PC-3 (cell line): ENCODE results near the gene CASD1. TPM values are rescaled to one million over a fixed set of nuclear protein-coding genes. Genes with fewer than 3 reads are reported as not detected.

Source experiments
- ATAC-seq: fragments of 200-7000 bp; cut with Tn5 transposase; 2 replicates; pipeline ENCODE4 v1.9.1; 2020; ENCODE audit warnings: mild to moderate bottlenecking, moderate library complexity
- BruUV-seq: library from RNA; stranded (reverse); fragments of 400-500 nt; replicated peaks from 2 replicates; lab custom pipeline; 2021; lab: Mats Ljungman, UMichigan
- CTCF ChIA-PET: fragments of 300-600 bp; sonication (Branson Sonifier 250); formaldehyde crosslinking; loops from one replicate; lab custom pipeline; 2022; ENCODE audit warnings: antibody characterized with exemption; lab: Charles Lee
- POLR2A ChIA-PET: fragments of 300-600 bp; sonication (Branson Sonifier 250); formaldehyde crosslinking; loops from one replicate; lab custom pipeline; 2022; ENCODE audit warnings: antibody characterized with exemption; ENCODE audit not compliant: unreplicated experiment; lab: Charles Lee
- DNase-seq: peaks from one replicate; pipeline ENCODE4 v3.0.0-alpha.2; 2015
- H2AFZ ChIP-seq: fragments of 300-600 bp; sonication (generic); 2 replicates; pipeline ENCODE4 v1.6.0; 2016; ENCODE audit warnings: antibody characterized with exemption, low read length
- H3F3A ChIP-seq: fragments of 300-600 bp; sonication (generic); one replicate; pipeline ENCODE4 v1.6.0; 2017; ENCODE audit warnings: antibody characterized with exemption, low read length, control low read depth, mild to moderate bottlenecking; ENCODE audit not compliant: unreplicated experiment
- H3K27ac ChIP-seq: fragments of 300-600 bp; sonication (generic); 2 replicates; pipeline ENCODE4 v1.5.1; 2016; ENCODE audit warnings: mild to moderate bottlenecking, low read length
- H3K27me3 ChIP-seq: fragments of 300-600 bp; sonication (generic); 2 replicates; pipeline ENCODE4 v1.6.1; 2016; ENCODE audit warnings: low read length, mixed read lengths
- H3K36me3 ChIP-seq: fragments of 300-600 bp; sonication (generic); 2 replicates; pipeline ENCODE4 v1.6.1; 2016; ENCODE audit warnings: low read depth, mixed run types, low read length, mixed read lengths
- H3K4me1 ChIP-seq: fragments of 300-600 bp; sonication (generic); 2 replicates; pipeline ENCODE4 v1.5.1; 2016; ENCODE audit warnings: low read length; ENCODE audit not compliant: insufficient read depth
- H3K4me2 ChIP-seq: fragments of 300-600 bp; sonication (generic); 2 replicates; pipeline ENCODE4 v1.6.0; 2016; ENCODE audit warnings: low read length
- H3K4me3 ChIP-seq: fragments of 300-600 bp; sonication (generic); 2 replicates; pipeline ENCODE4 v1.5.1; 2016; ENCODE audit warnings: mild to moderate bottlenecking, low read length, mixed read lengths
- H3K79me2 ChIP-seq: fragments of 300-600 bp; sonication (generic); 2 replicates; pipeline ENCODE4 v1.6.1; 2017; ENCODE audit warnings: low read length, mixed read lengths
- H3K9ac ChIP-seq: fragments of 300-600 bp; sonication (generic); 2 replicates; pipeline ENCODE4 v1.6.0; 2016; ENCODE audit warnings: mild to moderate bottlenecking, low read length
- H3K9me2 ChIP-seq: fragments of 300-600 bp; sonication (generic); replicated peaks from 2 replicates; pipeline ENCODE4 v1.6.1; 2016; ENCODE audit warnings: mixed run types, low read length, mixed read lengths
- H3K9me3 ChIP-seq: fragments of 300-600 bp; sonication (generic); 2 replicates; pipeline ENCODE4 v1.6.1; 2016; ENCODE audit warnings: low read length, mixed read lengths
- H4K20me1 ChIP-seq: fragments of 300-600 bp; sonication (generic); 2 replicates; pipeline ENCODE4 v1.6.1; 2016; ENCODE audit warnings: low read length, mixed read lengths
- EZH2 ChIP-seq: fragments of 300-600 bp; sonication (generic); IDR thresholded peaks from one replicate; pipeline ENCODE4 v1.6.1; 2017; ENCODE audit warnings: antibody characterized with exemption, mild to moderate bottlenecking, low read length; ENCODE audit not compliant: unreplicated experiment
- EZH2phosphoT487 ChIP-seq: fragments of 300-600 bp; sonication (generic); IDR thresholded peaks from 2 replicates; pipeline ENCODE4 v1.6.1; 2018; ENCODE audit warnings: mild to moderate bottlenecking, antibody characterized with exemption, low read length, borderline replicate concordance
- intact Hi-C: fragments of 100-400 bp; cut with micrococcal nuclease; formaldehyde crosslinking; loops from 2 replicates; pipeline ENCODE4 v1.9.0; 2023
- total RNA-seq: library from RNA; depleted of rRNA; stranded (reverse); fragments of >200 nt; gene quantifications from 2 replicates; pipeline ENCODE4 v1.2.3, GENCODE V29; 2014
- TF ChIP-seq, protein P1 (sequence below): fragments of 300-600 bp; sonication (generic); conservative IDR thresholded peaks from 2 replicates; pipeline ENCODE4 v1.5.1; 2017; ENCODE audit warnings: antibody characterized with exemption, low read depth, mild to moderate bottlenecking, low read length

Gene CASD1
- total RNA-seq, 1 experiment from 2014 or later: 9.3 TPM

DNA sequence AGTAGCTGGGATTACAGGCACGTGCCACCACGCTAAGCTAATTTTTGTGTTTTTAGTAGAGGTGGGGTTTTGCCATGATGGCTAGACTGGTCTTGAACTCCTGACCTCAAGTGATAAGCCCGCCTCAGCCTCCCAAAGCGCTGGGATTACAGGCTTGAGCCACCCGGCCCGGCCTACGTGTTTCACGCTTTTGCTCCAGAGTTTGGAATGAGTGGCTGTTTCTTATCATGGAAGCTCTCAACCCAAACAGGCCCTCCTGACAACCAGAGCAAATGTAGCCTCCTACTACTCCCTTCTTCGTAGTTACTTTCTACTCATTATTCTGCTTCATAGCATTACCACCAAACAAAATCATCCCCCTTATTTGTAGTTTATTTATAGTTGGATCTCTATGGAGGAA, 26.8 kb upstream of the CASD1 start:
- no TSS peak for BruUV-seq
- no peak for DNase-seq
- POLR2A ChIA-PET: no interaction called here
- H3K79me2 ChIP-seq: no peaks in the 10 kb centered on the region
- TF ChIP-seq EZH2phosphoT487 (no peak), EZH2 (no peak)
- TF ChIP-seq, protein P1, sequence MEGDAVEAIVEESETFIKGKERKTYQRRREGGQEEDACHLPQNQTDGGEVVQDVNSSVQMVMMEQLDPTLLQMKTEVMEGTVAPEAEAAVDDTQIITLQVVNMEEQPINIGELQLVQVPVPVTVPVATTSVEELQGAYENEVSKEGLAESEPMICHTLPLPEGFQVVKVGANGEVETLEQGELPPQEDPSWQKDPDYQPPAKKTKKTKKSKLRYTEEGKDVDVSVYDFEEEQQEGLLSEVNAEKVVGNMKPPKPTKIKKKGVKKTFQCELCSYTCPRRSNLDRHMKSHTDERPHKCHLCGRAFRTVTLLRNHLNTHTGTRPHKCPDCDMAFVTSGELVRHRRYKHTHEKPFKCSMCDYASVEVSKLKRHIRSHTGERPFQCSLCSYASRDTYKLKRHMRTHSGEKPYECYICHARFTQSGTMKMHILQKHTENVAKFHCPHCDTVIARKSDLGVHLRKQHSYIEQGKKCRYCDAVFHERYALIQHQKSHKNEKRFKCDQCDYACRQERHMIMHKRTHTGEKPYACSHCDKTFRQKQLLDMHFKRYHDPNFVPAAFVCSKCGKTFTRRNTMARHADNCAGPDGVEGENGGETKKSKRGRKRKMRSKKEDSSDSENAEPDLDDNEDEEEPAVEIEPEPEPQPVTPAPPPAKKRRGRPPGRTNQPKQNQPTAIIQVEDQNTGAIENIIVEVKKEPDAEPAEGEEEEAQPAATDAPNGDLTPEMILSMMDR: no peak
- H3F3A ChIP-seq: no peaks in the 10 kb centered on the region
- no peaks in the 10 kb centered on the region for H3K9me2 ChIP-seq
- no peaks in the 10 kb centered on the region for H3K36me3 ChIP-seq
- H3K27ac ChIP-seq: no peak overlapping the region
- H3K9ac ChIP-seq: no peak overlapping the region
- intact Hi-C loops: no loop called here
- H3K4me1 ChIP-seq: no peaks in the 10 kb centered on the region
- ATAC-seq: no peak
- H4K20me1 ChIP-seq: no peaks in the 10 kb centered on the region
- no peak overlapping the region for H3K4me3 ChIP-seq
- H3K4me2 ChIP-seq: no peak overlapping the region
- no peak overlapping the region for H2AFZ ChIP-seq
- CTCF ChIA-PET: no interaction called here
- H3K27me3 ChIP-seq: no peaks in the 10 kb centered on the region
- no peaks in the 10 kb centered on the region for H3K9me3 ChIP-seq

DNA sequence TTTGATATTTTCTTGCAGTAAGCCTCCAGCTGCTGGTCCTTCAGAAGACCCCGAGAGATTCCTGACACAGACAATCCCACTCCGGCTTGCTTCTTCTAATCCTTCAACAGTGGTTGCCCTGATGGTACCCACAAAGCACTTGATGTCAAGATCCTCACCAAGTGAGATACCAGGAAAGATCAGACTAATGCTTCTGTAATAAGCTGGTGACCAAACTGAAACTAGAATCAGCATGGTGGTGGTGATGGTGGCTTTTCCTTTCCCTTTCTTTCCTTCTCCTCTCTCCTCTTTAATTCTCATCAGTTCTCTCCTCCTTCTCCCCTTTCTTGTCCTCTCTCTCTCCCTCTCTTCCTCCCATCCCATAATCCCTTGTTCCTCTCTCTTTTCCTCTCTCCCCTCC, 25.8 kb upstream of the CASD1 start:
- no peak overlapping the region for H2AFZ ChIP-seq
- H3K36me3 ChIP-seq: no peaks in the 10 kb centered on the region
- no peak overlapping the region for H3K27ac ChIP-seq
- H3F3A ChIP-seq: no peaks in the 10 kb centered on the region
- H3K4me1 ChIP-seq: no peaks in the 10 kb centered on the region
- CTCF ChIA-PET: no interaction called here
- no peaks in the 10 kb centered on the region for H3K9me3 ChIP-seq
- no peak overlapping the region for H3K4me2 ChIP-seq
- no peaks in the 10 kb centered on the region for H4K20me1 ChIP-seq
- no peaks in the 10 kb centered on the region for H3K27me3 ChIP-seq
- no peak overlapping the region for H3K4me3 ChIP-seq
- no peaks in the 10 kb centered on the region for H3K9me2 ChIP-seq
- H3K79me2 ChIP-seq: no peaks in the 10 kb centered on the region
- no TSS peak for BruUV-seq
- DNase-seq: no peak
- H3K9ac ChIP-seq: no peak overlapping the region
- intact Hi-C loops: no loop called here
- POLR2A ChIA-PET: no interaction called here
- TF ChIP-seq, protein P1: no peak
- TF ChIP-seq EZH2 (no peak), EZH2phosphoT487 (no peak)
- no peak for ATAC-seq

DNA sequence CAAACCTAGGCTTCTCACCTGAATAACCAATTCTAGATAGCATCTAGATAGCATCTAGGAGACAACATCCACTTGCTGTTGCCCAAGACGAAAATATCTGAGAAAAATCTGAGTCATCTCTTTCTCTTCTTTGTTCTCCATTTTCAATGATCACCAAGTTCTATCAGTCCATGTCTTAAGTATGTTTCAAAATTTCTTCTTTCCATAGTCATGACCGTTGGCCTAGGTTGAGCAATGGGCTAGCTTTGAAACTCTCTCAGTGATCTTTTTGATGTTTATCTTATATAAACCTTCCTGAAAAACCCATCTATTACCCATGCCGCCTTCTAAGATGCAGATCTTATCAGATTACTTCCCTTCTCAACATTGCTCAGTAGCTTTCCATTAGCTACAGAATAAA, 23.4 kb upstream of the CASD1 start:
- no peaks in the 10 kb centered on the region for H3K27me3 ChIP-seq
- H3K4me3 ChIP-seq: no peak overlapping the region
- TF ChIP-seq EZH2: no peak
- no peak for TF ChIP-seq EZH2phosphoT487
- TF ChIP-seq, protein P1: no peak
- H3K27ac ChIP-seq: no peak overlapping the region
- ATAC-seq (no peak), DNase-seq (no peak)
- H3K4me2 ChIP-seq: no peak overlapping the region
- H3K36me3 ChIP-seq: no peaks in the 10 kb centered on the region
- H3K9me3 ChIP-seq: no peaks in the 10 kb centered on the region
- H3K9ac ChIP-seq: no peak overlapping the region
- intact Hi-C loops: no loop called here
- no TSS peak for BruUV-seq
- CTCF ChIA-PET: no interaction called here
- H2AFZ ChIP-seq: no peak overlapping the region
- H3F3A ChIP-seq: no peaks in the 10 kb centered on the region
- H4K20me1 ChIP-seq: no peaks in the 10 kb centered on the region
- POLR2A ChIA-PET: no interaction called here
- H3K79me2 ChIP-seq: no peaks in the 10 kb centered on the region
- no peaks in the 10 kb centered on the region for H3K9me2 ChIP-seq
- H3K4me1 ChIP-seq: no peaks in the 10 kb centered on the region
